K562 (cell line): Measurements from ENCODE around the gene AP1M2. TPM values are rescaled to one million over a fixed set of nuclear protein-coding genes. Genes with fewer than 3 reads are reported as not detected.

Experiments used
- AFF1 ChIP-seq, 2 experiments: fragments of 450-650 bp; IDR thresholded peaks; 2 replicates each; pipeline ENCODE4 v1.6.1; 2018; ENCODE audit warnings: mild to moderate bottlenecking in 2 of 2, low read depth in 1 of 2; ENCODE audit not compliant: partially characterized antibody in 2 of 2
- CBFA2T3 ChIP-seq: fragments of 450-650 bp; IDR thresholded peaks from 2 replicates; pipeline ENCODE4 v1.6.1; 2017
- CBX5 ChIP-seq: IDR thresholded peaks from 2 replicates; pipeline ENCODE4 v1.6.1; 2014; ENCODE audit warnings: low read depth, borderline replicate concordance
- GTF2F1 ChIP-seq: IDR thresholded peaks from 2 replicates; pipeline ENCODE4 v1.6.1; 2011; ENCODE audit warnings: low read depth, low read length, improper control_type of control experiment
- HIVEP1 ChIP-seq: fragments of 250-450 bp; sonication (Bioruptor Pico); IDR thresholded peaks from 2 replicates; pipeline ENCODE4 v1.4.0; 2020; ENCODE audit warnings: mild to moderate bottlenecking
- JUNB ChIP-seq: fragments of 450-650 bp; formaldehyde crosslinking; conservative IDR thresholded peaks from 2 replicates; pipeline ENCODE4 v1.4.0; 2020; ENCODE audit warnings: mild to moderate bottlenecking
- MTF1 ChIP-seq: fragments of 250-450 bp; sonication (Bioruptor Pico); IDR thresholded peaks from 2 replicates; pipeline ENCODE4 v1.9.0; 2021; ENCODE audit warnings: moderate library complexity, mild to moderate bottlenecking, inconsistent platforms, borderline replicate concordance
- NFIC ChIP-seq: fragments of 450-650 bp; IDR thresholded peaks from 2 replicates; pipeline ENCODE4 v1.6.1; 2017; ENCODE audit warnings: mild to moderate bottlenecking, inconsistent platforms
- NFYB ChIP-seq: IDR thresholded peaks from 2 replicates; pipeline ENCODE4 v1.6.1; 2011; ENCODE audit warnings: mild to moderate bottlenecking, moderate library complexity; ENCODE audit not compliant: insufficient read length; ENCODE audit errors: extremely low read depth
- NR2C2 ChIP-seq, 2 experiments: fragments of 200-800 bp in 1 of 2; sonication (Bioruptor generic) in 1 of 2; sonication (generic) in 1 of 2; formaldehyde crosslinking in 1 of 2; IDR thresholded peaks; 2 replicates each; pipeline versions ENCODE4 v1.6.1 to v1.8.0; 2016 to 2022; ENCODE audit warnings: mild to moderate bottlenecking in 1 of 2, missing compliant biosample characterization in 1 of 2, missing genetic modification characterization in 1 of 2, missing genetic modification reagents in 1 of 2
- SLC30A9 ChIP-seq: fragments of 250-450 bp; sonication (Bioruptor Pico); IDR thresholded peaks from 2 replicates; pipeline ENCODE4 v1.8.0; 2022; ENCODE audit warnings: mild to moderate bottlenecking, moderate library complexity
- SMARCC2 ChIP-seq: fragments of 450-650 bp; IDR thresholded peaks from 2 replicates; pipeline ENCODE4 v1.6.1; 2017; ENCODE audit warnings: antibody characterized with exemption, moderate library complexity, mild to moderate bottlenecking, low read depth
- TEAD4 ChIP-seq, 2 experiments: sonication (generic) in 1 of 2; formaldehyde crosslinking in 1 of 2; IDR thresholded peaks; 2 replicates each; pipeline versions ENCODE4 v1.6.1 to v1.8.0; 2012 to 2022; ENCODE audit warnings: borderline replicate concordance in 1 of 2, inconsistent platforms in 1 of 2, low read length in 1 of 2, mild to moderate bottlenecking in 1 of 2, missing genetic modification reagents in 1 of 2
- XRCC4 ChIP-seq: IDR thresholded peaks from one replicate; pipeline ENCODE4 v1.6.1; 2011; ENCODE audit not compliant: insufficient read depth, insufficient read length; ENCODE audit errors: extremely low read depth
- ZBTB11 ChIP-seq, 3 experiments: fragments of 200-800 bp in 1 of 3; fragments of 250-450 bp in 1 of 3; fragments of 450-650 bp in 1 of 3; sonication (Bioruptor Pico) in 1 of 3; sonication (Bioruptor generic) in 1 of 3; formaldehyde crosslinking in 1 of 3; IDR thresholded peaks; 2 replicates each; pipeline versions ENCODE4 v1.6.1 to v1.8.0; 2016 to 2022; ENCODE audit warnings: mild to moderate bottlenecking in 2 of 3, missing genetic modification characterization in 2 of 3, missing compliant biosample characterization in 1 of 3, moderate library complexity in 1 of 3
- ZEB2 ChIP-seq: fragments of 450-650 bp; IDR thresholded peaks from 2 replicates; pipeline ENCODE4 v1.6.1; 2016
- ZNF263 ChIP-seq: sonication (generic); formaldehyde crosslinking; IDR thresholded peaks from 2 replicates; pipeline ENCODE4 v1.8.0; 2022; ENCODE audit warnings: mild to moderate bottlenecking, missing genetic modification reagents, borderline replicate concordance
- ZNF695 ChIP-seq: fragments of 450-650 bp; formaldehyde crosslinking; IDR thresholded peaks from 2 replicates; pipeline ENCODE4 v1.4.0; 2020; ENCODE audit warnings: mild to moderate bottlenecking, moderate library complexity
- polyA plus RNA-seq, 8 experiments: library from polyadenylated mRNA; depleted of rRNA in 4 of 8; stranded (reverse) in 5 of 8; unstranded in 3 of 8; fragments of >200 nt; fragmentation: Nextera tagmentation in 2 of 8; fragmentation: Illumina TruSeq in 1 of 8; extraction: Ambion mirVana in 2 of 8; extraction: Trizol in 1 of 8; gene quantifications; 2 replicates each; pipeline versions ENCODE4 v1.2.1 to v1.2.3, GENCODE V29; 2011 to 2014; ENCODE audit warnings: inconsistent platforms in 1 of 8, missing spikeins in 1 of 8
- total RNA-seq, 7 experiments: library from RNA; depleted of rRNA in 6 of 7; stranded (reverse); fragments of >200 nt in 6 of 7; fragmentation: Illumina TruSeq in 2 of 7; extraction: Trizol in 2 of 7; gene quantifications; 2 replicates each; pipeline versions ENCODE4 v1.2.1 to v1.2.3, GENCODE V29; 2011 to 2021; ENCODE audit warnings: low replicate concordance in 1 of 7
- TF ChIP-seq, protein P1 (sequence below): sonication (generic); formaldehyde crosslinking; IDR thresholded peaks from 2 replicates; pipeline ENCODE4 v1.8.0; 2022; ENCODE audit warnings: mild to moderate bottlenecking, missing genetic modification reagents

The AP1M2 gene
- total and polyA plus RNA-seq, 9 of the 15 experiments (the other 6 are each of a cell fraction or from before 2014, with no cell fraction given), result 0.33 to 1.4 (median 0.89) TPM; not detected in 1

DNA sequence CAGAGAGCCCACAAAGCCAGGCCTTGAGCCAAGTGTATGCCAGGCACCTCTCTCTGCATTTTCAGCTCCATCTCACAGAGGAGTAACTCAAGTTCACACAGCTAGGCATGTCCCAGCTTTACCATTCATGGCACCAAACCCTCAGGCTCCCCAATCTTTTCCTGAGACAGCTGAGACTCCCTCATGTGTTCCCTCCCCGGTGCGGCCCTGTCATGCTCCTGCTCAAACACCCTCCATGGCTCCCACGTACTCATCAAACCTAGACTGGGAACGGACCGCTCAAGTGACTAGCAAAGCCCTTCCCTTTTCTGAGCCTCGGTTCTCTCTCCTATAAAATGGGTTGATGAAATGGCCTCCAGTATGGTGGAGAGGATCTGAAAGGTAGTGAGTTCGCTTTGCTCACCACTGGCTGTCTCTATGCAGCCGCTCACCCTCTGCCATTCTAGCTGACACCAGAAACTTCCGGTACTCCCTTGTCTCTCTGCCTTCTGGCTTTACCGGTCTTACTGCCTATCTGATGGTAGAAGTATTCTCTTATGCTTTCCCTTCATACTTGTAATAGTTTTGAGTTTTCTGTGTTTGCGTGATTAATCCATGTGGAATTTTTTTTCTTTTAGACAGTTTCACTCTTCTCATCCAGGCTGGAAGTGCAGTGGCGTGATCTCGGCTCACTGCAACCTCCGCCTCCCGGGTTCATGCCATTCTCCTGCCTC lies 30.5 kb upstream of the AP1M2 start (continued):
- TF ChIP-seq AFF1 (IDR thresholded peaks at IDR 0.05; ENCODE audit: low read depth in 1 of 2, partially characterized antibody in 2 of 2), result peak in 1 of 2 experiments; percentile 41
- TF ChIP-seq MTF1, result peak; percentile 49; the same call in 1 of the 2 replicates
- TF ChIP-seq, protein P1, sequence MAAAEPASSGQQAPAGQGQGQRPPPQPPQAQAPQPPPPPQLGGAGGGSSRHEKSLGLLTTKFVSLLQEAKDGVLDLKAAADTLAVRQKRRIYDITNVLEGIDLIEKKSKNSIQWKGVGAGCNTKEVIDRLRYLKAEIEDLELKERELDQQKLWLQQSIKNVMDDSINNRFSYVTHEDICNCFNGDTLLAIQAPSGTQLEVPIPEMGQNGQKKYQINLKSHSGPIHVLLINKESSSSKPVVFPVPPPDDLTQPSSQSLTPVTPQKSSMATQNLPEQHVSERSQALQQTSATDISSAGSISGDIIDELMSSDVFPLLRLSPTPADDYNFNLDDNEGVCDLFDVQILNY (CRISPR knock-in tag), result peak; percentile 80; the same call in 1 of the 2 replicates
- TF ChIP-seq ZNF695 (CRISPR knock-in tag), result no peak
- TF ChIP-seq XRCC4, result no peak
- TF ChIP-seq NR2C2 (CRISPR knock-in tag; IDR thresholded peaks at IDR 0.05), result peak; percentile 34; the same call in 1 of the 2 replicates
- TF ChIP-seq NR2C2 (tag; IDR thresholded peaks at IDR 0.05), result no peak
- no peak for TF ChIP-seq HIVEP1
- no peak for TF ChIP-seq CBFA2T3
- TF ChIP-seq JUNB, result no peak
- TF ChIP-seq SLC30A9 (CRISPR knock-in tag), result no peak
- TF ChIP-seq ZEB2, result no peak
- TF ChIP-seq ZBTB11 (CRISPR knock-in tag; IDR thresholded peaks at IDR 0.05), result 0 out of 6 replicates have a peak, but pooled peaks of 1 of the 3 experiments have one; percentile 11
- TF ChIP-seq NFIC, result 0 out of 2 replicates have a peak, but pooled peaks have one; percentile 38
- no peak for TF ChIP-seq ZNF263 (CRISPR knock-in tag)
- no peak for TF ChIP-seq TEAD4 (IDR thresholded peaks at IDR 0.05; ENCODE audit: low read length)
- no peak for TF ChIP-seq TEAD4 (CRISPR knock-in tag; IDR thresholded peaks at IDR 0.05; ENCODE audit: borderline replicate concordance)
- no peak for TF ChIP-seq NFYB
- no peak for TF ChIP-seq GTF2F1
- no peak for TF ChIP-seq CBX5
- 0 out of 2 replicates have a peak, but pooled peaks have one; percentile 11 for TF ChIP-seq SMARCC2
